Activated naive CD4-positive, alpha-beta T cell treated with anti-CD3 and anti-CD28 coated beads, Interleukin-2, amount 50 U/mL, for 24 hours (primary cell): ENCODE results near the gene INHA.

Experiments
- H3K27ac Mint-ChIP-seq: one replicate; pipeline ENCODE4 v1.8.0; 2021; ENCODE audit warnings: mild to moderate bottlenecking, mixed read lengths
- H3K27me3 Mint-ChIP-seq: one replicate; pipeline ENCODE4 v1.8.0; 2021; ENCODE audit warnings: mixed read lengths
- H3K36me3 Mint-ChIP-seq: one replicate; pipeline ENCODE4 v1.8.0; 2021; ENCODE audit warnings: mixed read lengths
- H3K4me1 Mint-ChIP-seq: one replicate; pipeline ENCODE4 v1.8.0; 2021; ENCODE audit warnings: mixed read lengths
- H3K4me3 Mint-ChIP-seq: one replicate; pipeline ENCODE4 v1.8.0; 2021; ENCODE audit warnings: mild to moderate bottlenecking, mixed read lengths
- H3K9me3 Mint-ChIP-seq: one replicate; pipeline ENCODE4 v1.8.0; 2021; ENCODE audit warnings: mixed read lengths

Gene INHA

GRCh38 chr2:219561179-219562048 is 10.7 kb upstream of the INHA start:
- Mint-ChIP-seq H3K27me3 (peaks cover 11% of the 10 kb centered on the region), H3K36me3 (no peaks in the 10 kb centered on the region), H3K27ac (no peak overlapping the region), H3K9me3 (no peaks in the 10 kb centered on the region), H3K4me1 (no peaks in the 10 kb centered on the region), H3K4me3 (no peak overlapping the region)

GRCh38 chr2:219562049-219563020 is 9.8 kb upstream of the INHA start:
- Mint-ChIP-seq H3K36me3 (no peaks in the 10 kb centered on the region), H3K27me3 (peaks cover 9% of the 10 kb centered on the region), H3K27ac (no peak overlapping the region), H3K9me3 (no peaks in the 10 kb centered on the region), H3K4me3 (no peak overlapping the region), H3K4me1 (no peaks in the 10 kb centered on the region)

DNA sequence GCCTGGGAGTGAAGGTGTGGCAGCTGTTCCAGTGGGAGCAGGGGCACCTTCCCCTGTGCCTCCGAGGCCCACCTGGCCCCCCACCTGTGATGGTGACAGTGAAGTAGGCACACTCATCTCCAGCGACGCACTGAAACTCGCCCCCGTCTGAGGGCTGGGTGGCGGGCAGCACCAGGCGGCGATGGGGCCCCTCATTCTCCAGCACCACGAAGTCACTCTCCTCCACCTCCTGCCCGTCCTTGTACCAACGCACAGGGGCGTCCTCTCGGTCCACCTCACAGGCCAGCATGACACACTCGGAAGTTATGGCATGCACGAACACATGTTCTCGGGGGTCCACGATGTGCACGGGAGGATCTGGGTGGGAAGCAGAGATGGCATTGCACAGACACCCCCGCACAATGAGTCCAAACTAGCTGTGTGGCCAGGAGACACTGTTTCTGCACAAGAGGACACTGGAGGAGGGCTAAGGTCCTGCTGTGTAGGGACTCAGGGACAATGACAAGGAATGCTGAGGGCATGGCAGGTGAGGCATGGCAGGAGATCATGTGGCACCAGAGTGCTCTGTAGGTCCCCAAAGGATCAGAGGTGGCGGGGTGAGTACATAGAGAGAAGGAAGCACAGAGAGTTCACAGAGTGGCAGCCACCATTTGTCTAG is 8.7 kb upstream of the INHA start:
- no peaks in the 10 kb centered on the region for H3K36me3 Mint-ChIP-seq
- no peaks in the 10 kb centered on the region for H3K4me1 Mint-ChIP-seq
- H3K4me3 Mint-ChIP-seq, result no peak overlapping the region
- no peak overlapping the region for H3K27ac Mint-ChIP-seq
- H3K9me3 Mint-ChIP-seq, result no peaks in the 10 kb centered on the region
- peaks cover 13% of the 10 kb centered on the region for H3K27me3 Mint-ChIP-seq

- Mint-ChIP-seq H3K27me3 (peaks cover 21% of the 10 kb centered on the region), H3K36me3 (no peaks in the 10 kb centered on the region), H3K4me3 (no peak overlapping the region), H3K27ac (no peak overlapping the region), H3K9me3 (no peaks in the 10 kb centered on the region), H3K4me1 (no peaks in the 10 kb centered on the region)
These were observed 6.7 kb upstream of the INHA start for GRCh38 chr2:219565130-219566080.

DNA sequence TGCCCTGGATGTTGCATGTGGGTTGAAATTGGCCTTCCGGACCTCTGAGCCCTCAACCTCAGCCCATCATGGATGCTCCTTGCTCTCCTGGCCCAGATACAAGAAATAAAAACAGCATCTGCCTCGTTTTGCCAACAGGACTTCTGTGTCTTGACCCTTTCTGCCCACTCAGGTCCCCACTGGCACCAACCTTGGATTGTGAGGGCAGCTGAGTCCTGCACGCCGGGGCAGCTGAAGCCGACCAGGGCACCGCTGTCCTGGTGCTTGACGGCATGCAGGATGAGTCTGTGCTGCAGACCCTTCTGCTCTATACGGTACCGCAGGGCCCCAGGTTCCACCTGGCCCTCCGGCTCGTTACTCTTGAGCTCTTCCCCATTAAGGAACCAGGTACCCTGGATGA is 5.5 kb upstream of the INHA start:
- Mint-ChIP-seq H3K36me3 (no peaks in the 10 kb centered on the region), H3K27me3 (peaks cover 19% of the 10 kb centered on the region), H3K4me3 (no peak overlapping the region), H3K9me3 (no peaks in the 10 kb centered on the region), H3K4me1 (no peaks in the 10 kb centered on the region), H3K27ac (no peak overlapping the region)

DNA sequence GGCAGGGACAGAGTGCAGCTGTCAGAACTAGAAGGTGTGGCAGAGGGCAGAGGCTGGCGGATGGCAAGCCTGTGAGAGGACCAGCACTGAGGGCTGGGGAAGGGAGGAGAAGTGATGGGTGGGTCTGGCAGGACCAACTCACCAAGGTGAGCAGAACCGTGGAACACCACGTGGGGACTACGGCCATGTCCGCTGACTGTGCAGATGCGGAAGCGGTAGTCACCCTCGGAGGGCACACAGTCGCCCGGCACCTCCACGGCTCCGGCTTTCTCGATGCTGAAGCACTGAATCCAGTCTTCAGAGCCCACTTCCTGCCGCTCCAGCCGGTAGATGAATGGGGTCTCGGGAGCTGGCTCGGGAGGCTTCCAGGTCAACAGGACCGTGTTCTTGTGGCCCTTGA is 5.0 kb upstream of the INHA start:
- Mint-ChIP-seq H3K36me3 (no peaks in the 10 kb centered on the region), H3K4me1 (no peaks in the 10 kb centered on the region), H3K27ac (no peak overlapping the region), H3K4me3 (no peak overlapping the region), H3K9me3 (no peaks in the 10 kb centered on the region), H3K27me3 (peaks cover 24% of the 10 kb centered on the region)

DNA sequence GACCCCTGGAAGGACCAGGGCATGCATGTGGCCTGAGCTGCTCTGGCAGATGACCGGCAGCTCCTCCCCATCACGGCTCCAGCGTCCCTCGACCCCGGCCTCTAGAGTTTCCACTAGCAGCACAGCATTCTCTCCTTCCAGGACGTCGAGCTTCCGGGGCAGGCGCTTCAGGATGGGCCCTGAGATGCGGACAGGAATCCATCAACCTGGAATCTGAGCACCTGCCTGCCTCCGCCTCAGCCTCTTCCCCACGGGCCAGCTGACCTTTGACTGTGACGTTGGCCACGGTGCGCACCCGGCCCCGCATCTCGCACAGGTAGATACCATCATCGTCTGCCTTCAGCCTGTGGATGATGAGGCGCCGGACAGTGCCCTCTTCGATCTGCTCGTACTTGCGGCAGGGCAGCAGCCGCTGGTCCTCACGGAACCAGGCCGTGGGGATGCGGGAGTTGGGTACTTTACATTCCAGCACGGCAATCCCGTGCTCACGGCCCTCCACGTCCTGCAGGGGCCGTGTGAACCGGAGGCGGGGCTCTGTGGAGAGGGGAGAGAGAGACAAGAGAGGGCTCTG is 4.2 kb upstream of the INHA start:
- H3K36me3 Mint-ChIP-seq, result no peaks in the 10 kb centered on the region
- no peaks in the 10 kb centered on the region for H3K9me3 Mint-ChIP-seq
- no peaks in the 10 kb centered on the region for H3K4me1 Mint-ChIP-seq
- peaks cover 25% of the 10 kb centered on the region for H3K27me3 Mint-ChIP-seq
- no peak overlapping the region for H3K4me3 Mint-ChIP-seq
- H3K27ac Mint-ChIP-seq, result no peak overlapping the region

DNA sequence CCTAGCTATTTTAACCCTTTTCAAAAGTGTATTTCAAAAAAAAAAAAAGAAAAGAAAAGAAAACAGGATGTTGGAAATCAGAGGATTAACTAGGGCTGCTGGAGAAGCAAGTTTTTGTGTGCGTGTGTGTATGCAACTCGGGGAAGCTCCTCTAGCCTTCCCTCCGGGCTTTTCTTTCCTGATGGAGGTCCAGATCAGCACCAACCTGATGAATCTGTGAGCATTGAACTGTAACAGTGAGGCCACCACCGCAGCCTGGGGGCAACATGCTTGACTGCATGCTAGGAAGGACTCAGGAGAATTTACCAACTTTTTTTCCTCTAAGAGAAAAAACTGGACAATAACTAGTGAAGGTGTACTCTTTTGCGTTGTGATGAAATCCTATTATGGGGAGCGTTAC is 3.1 kb upstream of the INHA start:
- Mint-ChIP-seq H3K27ac (no peak overlapping the region), H3K27me3 (peaks cover 30% of the 10 kb centered on the region), H3K9me3 (no peaks in the 10 kb centered on the region), H3K4me1 (no peaks in the 10 kb centered on the region), H3K36me3 (no peaks in the 10 kb centered on the region), H3K4me3 (no peak overlapping the region)

DNA sequence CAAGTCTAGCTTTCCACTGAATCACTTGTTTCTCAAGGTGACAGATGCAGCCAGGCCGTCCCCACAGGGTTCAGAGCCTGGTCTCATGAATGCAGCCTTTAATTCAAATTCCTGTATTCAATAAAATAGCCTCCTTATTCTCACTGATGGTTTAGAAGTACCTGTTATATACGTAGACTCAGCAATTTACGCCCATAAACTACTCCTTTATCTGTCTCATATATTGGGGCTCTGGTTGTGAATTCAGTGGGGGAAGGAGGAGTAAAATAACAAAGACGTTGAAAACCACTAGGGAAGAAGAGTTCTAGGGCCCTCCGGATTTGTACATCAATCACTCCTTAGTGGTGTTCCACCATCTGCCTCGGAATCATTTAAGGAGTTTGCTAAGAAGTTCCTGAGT is 2.5 kb upstream of the INHA start:
- Mint-ChIP-seq H3K36me3 (no peaks in the 10 kb centered on the region), H3K9me3 (no peaks in the 10 kb centered on the region), H3K27ac (no peak overlapping the region), H3K27me3 (peaks cover 25% of the 10 kb centered on the region), H3K4me3 (peak overlapping the region; percentile 56), H3K4me1 (no peaks in the 10 kb centered on the region)

- Mint-ChIP-seq H3K36me3 (no peaks in the 10 kb centered on the region), H3K4me3 (peak overlapping the region; percentile 56), H3K9me3 (no peaks in the 10 kb centered on the region), H3K27ac (no peak overlapping the region), H3K4me1 (no peaks in the 10 kb centered on the region), H3K27me3 (peaks cover 28% of the 10 kb centered on the region)
These were observed 1.8 kb upstream of the INHA start for GRCh38 chr2:219570194-219570923.

DNA sequence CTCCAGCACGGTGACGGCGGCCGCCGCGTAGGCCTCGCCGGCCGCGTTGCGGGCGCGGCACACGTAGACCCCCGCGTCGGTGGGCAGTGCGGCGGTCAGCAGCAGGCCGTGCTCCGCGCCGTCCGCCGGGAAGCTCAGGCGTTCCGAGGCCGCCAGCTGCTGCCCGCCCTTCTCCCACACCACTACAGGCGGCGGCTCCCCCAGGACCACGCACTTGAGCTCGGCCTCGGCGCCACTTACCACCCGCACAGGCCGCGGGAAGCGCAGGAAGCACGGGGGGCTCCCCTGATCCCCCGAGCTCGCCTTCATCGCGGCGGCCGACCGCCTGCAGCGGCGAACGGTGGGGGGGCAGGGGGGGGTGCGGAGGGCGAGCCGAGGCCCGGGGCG is 1.2 kb upstream of the INHA start:
- Mint-ChIP-seq H3K4me3 (no peak overlapping the region), H3K27me3 (peaks cover 30% of the 10 kb centered on the region), H3K27ac (no peak overlapping the region), H3K9me3 (no peaks in the 10 kb centered on the region), H3K4me1 (no peaks in the 10 kb centered on the region), H3K36me3 (no peaks in the 10 kb centered on the region)

DNA sequence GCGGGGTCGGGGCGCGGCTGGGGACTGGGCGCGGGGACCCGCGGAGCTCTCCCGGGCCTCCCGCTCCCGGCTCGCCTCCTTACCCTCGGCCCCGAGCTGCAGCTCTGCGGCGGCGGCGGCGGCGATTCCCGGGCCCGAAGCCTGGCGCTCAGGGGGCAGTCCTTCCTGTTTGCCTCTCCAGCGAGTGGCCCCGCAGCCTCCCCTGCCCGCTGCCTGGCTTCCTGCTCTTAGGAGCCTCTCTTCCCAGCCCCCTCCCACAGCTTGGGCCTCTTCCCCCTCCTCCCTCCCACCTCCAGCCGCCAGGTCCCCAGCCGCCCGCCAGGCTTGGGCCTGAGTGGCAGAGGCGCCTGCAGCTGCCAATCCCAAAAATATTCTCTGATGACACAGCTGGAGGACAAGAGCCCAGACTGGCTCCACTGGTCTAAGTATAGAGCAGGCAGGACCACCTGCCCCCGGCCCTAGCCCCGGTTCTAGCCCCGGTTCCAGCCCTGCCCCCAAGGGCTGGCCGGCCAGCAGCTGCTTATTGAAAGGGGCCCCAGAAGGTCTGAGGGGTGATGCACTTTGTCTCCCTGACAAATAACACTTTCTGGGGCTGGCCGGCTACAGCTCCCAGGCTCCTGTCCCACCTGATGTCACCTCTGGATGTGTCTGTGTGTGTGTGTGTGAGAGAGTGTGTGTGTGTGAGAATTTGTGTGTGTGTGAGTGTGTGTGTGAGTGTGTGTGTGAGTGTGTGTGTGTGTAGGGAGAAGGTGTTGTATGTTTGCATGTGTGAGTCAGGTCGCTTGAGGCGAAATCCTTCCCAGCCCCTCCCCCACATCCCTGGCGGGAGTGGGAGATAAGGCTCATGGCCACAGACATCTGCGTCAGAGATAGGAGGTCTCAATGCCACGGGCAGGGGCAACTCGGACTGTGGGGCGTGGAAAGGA is 536 bp upstream of the INHA start, which contains the start of gene OBSL1:
TSS of gene OBSL1 (minus strand) at position 229 of the 926 bp plus-strand sequence. CDS start 307 bp downstream, outside the sequence.
- H3K9me3 Mint-ChIP-seq, result no peaks in the 10 kb centered on the region
- H3K27ac Mint-ChIP-seq, result no peak within 1 kb of the TSS
- no peaks in the 10 kb centered on the region for H3K4me1 Mint-ChIP-seq
- peaks cover 30% of the 10 kb centered on the region for H3K27me3 Mint-ChIP-seq
- no peak within 1 kb of the TSS for H3K4me3 Mint-ChIP-seq
- H3K36me3 Mint-ChIP-seq, result no peaks in the 10 kb centered on the region

- Mint-ChIP-seq H3K4me3 (no peak overlapping the region), H3K36me3 (no peaks in the 10 kb centered on the region), H3K27me3 (peaks cover 32% of the 10 kb centered on the region), H3K9me3 (no peaks in the 10 kb centered on the region), H3K27ac (peak overlapping the region; percentile 35), H3K4me1 (no peaks in the 10 kb centered on the region)
These were observed 1.1 kb downstream of the INHA start for GRCh38 chr2:219573166-219573565.
